ENCODE measurements around the gene TMEM259.

The TMEM259 gene

DNA sequence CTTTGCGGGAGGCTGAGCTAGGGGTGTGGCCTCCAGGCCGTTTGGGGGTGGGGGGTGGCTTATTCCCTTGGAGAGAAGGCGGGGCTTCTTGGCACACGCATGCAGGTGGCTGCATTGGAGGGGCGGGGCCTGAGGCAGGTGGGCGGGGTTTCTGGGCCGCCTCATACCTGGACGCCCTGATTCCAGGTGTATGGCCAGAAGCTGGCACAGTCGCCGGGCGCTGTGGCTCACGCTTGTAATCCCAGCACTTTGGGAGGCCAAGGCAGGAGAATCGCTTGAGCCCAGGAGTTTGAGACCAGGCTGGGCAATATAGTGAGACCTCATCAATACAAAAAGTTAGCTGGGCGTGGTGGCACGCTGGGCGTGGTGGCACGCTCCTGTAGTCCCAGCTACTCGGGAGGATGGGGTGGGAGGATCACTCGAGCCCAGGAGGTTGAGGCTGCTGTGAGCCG, 26.8 kb upstream of the TMEM259 start:
- no peak overlapping the region for H3K4me3 Mint-ChIP-seq
- H3K36me3 Mint-ChIP-seq = peaks cover 4% of the 10 kb centered on the region
- no peak overlapping the region for H3K27ac Mint-ChIP-seq
- ATAC-seq (no peak), DNase-seq (ENCODE audit: low spot score in 2 of 2) (no peak)
- no peaks in the 10 kb centered on the region for H3K9me3 Mint-ChIP-seq
- peaks cover 11% of the 10 kb centered on the region for H3K4me1 Mint-ChIP-seq

- ATAC-seq (peak; percentile 36), DNase-seq (ENCODE audit: low spot score in 2 of 2) (no peak)
- H3K27ac Mint-ChIP-seq = no peak overlapping the region
- H3K9me3 Mint-ChIP-seq = no peaks in the 10 kb centered on the region
- H3K4me3 Mint-ChIP-seq = no peak overlapping the region
- H3K4me1 Mint-ChIP-seq = peaks cover 11% of the 10 kb centered on the region
- no peaks in the 10 kb centered on the region for H3K36me3 Mint-ChIP-seq
These were observed 26.1 kb upstream of the TMEM259 start for GRCh38 chr19:1046836-1047695.

- Mint-ChIP-seq H3K9me3 (no peaks in the 10 kb centered on the region), H3K4me3 (no peak overlapping the region), H3K27ac (no peak overlapping the region), H3K4me1 (peaks cover 10% of the 10 kb centered on the region), H3K36me3 (no peaks in the 10 kb centered on the region)
- ATAC-seq = no peak
- DNase-seq (ENCODE audit: low spot score in 2 of 2) = no peak
These were observed 25.2 kb upstream of the TMEM259 start for GRCh38 chr19:1046117-1046626.

DNA sequence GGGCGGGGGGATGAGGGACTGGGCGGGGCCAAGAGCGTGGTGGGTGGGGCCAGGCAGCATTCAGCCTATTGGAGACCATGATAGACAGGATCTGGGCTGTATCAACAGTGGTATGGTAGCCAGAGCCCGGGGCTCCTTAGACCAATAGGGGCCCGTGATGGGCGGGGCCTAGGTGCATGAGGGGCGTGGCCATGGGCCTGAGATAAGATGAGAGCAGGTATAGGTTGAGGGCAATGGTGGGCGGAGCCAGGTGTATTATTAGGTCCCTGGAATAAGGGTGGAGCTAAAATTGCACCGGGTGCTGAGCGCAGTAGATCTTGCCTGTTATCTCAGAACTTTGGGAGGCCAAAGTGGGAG, 24.3 kb upstream of the TMEM259 start:
- ATAC-seq (peak; percentile 75), DNase-seq (ENCODE audit: low spot score in 2 of 2) (peak in 1 of 2 donors; percentile 87)
- Mint-ChIP-seq H3K4me1 (peaks cover 19% of the 10 kb centered on the region), H3K9me3 (no peaks in the 10 kb centered on the region), H3K4me3 (no peak overlapping the region), H3K27ac (no peak overlapping the region), H3K36me3 (peaks cover 4% of the 10 kb centered on the region)

DNA sequence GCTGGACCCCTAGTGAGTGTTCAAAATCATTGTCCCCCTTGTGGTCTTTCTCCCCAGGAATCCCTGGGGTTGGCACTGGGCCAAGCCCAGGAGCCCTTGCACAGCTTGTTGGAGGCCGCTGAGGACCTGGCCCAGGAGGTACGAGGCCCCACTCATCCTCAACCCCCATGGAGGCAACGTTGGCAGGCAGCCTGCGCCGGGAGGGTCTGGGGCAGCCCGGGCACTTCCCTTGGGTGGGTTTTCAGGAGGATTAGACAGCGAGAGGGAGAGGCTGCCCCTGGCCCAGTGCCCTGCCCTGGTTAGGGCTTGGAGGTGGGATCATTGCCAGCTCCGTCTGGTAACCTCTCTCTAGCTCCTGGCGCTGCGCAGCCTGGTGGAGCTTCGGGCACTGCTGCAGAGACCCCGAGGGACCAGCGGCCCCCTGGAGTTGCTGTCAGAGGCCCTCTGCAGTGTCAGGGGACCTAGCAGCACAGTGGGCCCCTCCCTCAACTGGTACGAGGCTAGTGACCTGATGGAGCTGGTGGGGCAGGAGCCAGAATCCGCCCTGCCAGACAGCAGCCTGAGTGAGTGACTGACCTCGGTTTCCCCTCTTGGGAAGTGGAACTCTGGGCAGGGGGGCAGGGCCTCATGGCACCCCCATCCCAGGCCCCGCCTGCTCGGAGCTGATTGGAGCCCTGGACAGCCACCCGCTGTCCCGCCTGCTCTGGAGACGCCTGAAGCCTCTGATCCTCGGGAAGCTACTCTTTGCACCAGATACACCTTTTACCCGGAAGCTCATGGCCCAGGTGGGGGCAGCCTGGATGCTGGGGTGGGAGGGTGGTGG, 22.0 kb upstream of the TMEM259 start:
- DNase-seq (ENCODE audit: low spot score in 2 of 2) = no peak
- H3K4me3 Mint-ChIP-seq = no peak overlapping the region

DNA sequence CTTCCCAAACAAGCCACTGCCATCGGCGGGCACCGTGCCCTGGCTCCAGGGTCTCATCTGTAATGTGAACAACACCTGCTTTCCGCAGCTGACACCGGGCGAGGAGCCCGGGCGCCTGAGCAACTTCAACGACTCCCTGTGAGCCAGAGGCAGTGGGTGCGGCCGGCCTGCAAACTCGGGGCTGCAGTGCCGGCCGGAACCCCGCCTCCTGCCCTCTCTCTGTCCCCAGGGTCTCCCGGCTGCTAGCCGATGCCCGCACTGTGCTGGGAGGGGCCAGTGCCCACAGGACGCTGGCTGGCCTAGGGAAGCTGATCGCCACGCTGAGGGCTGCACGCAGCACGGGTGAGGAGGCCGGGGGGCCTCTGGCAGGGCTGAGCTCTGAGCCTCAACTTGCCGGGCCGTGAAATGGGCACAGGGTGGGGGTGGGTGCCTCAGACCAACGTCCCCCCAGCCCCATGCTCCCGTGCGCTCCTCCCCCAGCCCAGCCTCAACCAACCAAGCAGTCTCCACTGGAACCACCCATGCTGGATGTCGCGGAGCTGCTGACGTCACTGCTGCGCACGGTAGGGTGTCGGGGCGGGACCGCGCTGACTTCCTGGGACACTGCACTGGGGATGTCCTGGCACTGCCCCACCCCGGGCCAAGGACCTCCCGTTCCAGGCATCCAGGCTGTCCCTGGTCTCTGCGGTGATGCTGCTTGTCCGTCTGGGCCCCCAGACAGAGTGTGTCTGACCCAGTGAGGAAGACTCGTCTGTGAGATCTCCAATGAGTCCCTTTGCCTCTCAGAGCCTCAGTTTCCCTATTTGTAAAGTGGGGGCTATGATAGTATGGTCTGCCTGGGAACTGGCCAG, 21.1 kb upstream of the TMEM259 start:
- H3K4me3 Mint-ChIP-seq = peak overlapping the region; percentile 85
- DNase-seq (ENCODE audit: low spot score in 2 of 2) = no peak
- peaks cover 36% of the 10 kb centered on the region for H3K36me3 Mint-ChIP-seq
- no peak for ATAC-seq
- no peaks in the 10 kb centered on the region for H3K9me3 Mint-ChIP-seq
- no peak overlapping the region for H3K27ac Mint-ChIP-seq
- H3K4me1 Mint-ChIP-seq = peaks cover 49% of the 10 kb centered on the region

More for the DNA sequence above, 22.0 kb upstream of the TMEM259 start:
- no peak for ATAC-seq
- no peak overlapping the region for H3K27ac Mint-ChIP-seq
- peaks cover 28% of the 10 kb centered on the region for H3K36me3 Mint-ChIP-seq
- H3K9me3 Mint-ChIP-seq = no peaks in the 10 kb centered on the region
- peaks cover 42% of the 10 kb centered on the region for H3K4me1 Mint-ChIP-seq

GRCh38 chr19:1041272-1041834, 20.4 kb upstream of the TMEM259 start:
- ATAC-seq (no peak), DNase-seq (ENCODE audit: low spot score in 2 of 2) (no peak)
- H3K4me1 Mint-ChIP-seq = peaks cover 54% of the 10 kb centered on the region
- peaks cover 43% of the 10 kb centered on the region for H3K36me3 Mint-ChIP-seq
- H3K4me3 Mint-ChIP-seq = peak overlapping the region; percentile 85
- peak overlapping the region; percentile 70 for H3K27ac Mint-ChIP-seq
- no peaks in the 10 kb centered on the region for H3K9me3 Mint-ChIP-seq

DNA sequence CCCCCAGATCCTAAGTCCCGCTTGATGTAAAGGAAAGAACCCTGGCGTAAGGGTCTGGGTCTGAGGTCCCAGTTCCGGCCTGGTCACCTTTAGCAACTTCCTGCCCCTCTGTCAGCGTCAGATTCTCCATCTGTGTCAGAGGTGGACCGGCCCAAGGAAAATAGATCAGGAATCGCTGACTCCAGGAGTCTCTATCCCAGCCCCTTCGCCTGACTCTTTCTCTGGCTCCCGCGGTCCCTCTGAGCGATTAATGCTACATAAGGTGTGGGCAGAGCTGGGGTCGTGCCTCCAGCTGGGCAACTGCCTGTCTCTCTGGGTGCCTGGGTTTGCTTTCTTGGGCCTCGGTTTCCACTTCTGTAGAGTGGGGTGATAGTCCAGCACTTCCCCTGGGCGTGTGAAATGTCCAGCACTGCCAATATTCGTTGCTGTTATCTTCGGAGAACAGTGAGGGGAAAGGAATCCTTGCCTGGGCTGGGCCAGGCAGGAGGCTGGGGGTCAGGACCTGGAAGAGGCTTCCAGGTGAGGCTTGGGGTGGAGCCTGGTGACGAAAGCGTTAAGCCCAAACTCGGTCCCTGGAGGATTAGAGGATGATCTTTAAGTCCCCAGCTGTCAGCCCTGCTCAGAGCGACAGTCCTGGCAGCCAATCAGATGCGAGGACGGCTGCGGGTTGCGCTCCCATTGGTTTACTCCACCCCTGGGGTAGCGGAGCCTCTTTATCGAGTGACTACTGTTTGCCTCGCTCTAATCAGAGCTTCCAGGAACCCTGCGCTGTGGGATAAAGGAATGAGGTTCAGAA, 19.8 kb upstream of the TMEM259 start:
- H3K27ac Mint-ChIP-seq = peak overlapping the region; percentile 70
- peak overlapping the region; percentile 85 for H3K4me3 Mint-ChIP-seq
- peaks cover 50% of the 10 kb centered on the region for H3K36me3 Mint-ChIP-seq
- DNase-seq (ENCODE audit: low spot score in 2 of 2) = peak; percentile 80 to 93
- peaks cover 55% of the 10 kb centered on the region for H3K4me1 Mint-ChIP-seq
- no peaks in the 10 kb centered on the region for H3K9me3 Mint-ChIP-seq
- ATAC-seq = peak; percentile 78

GRCh38 chr19:1039646-1040475, 18.9 kb upstream of the TMEM259 start, which contains the start of gene ABCA7:
TSS of gene ABCA7 (plus strand) at chr19:1040107. CDS start at chr19:1041362, 1,255 bp downstream.
- DNase-seq (ENCODE audit: low spot score in 2 of 2) (peak; percentile 100), ATAC-seq (peak; percentile 95)
- Mint-ChIP-seq H3K27ac (peak within 1 kb of the TSS; percentile 70), H3K4me3 (peak within 1 kb of the TSS; percentile 85), H3K4me1 (peaks cover 56% of the 10 kb centered on the region), H3K36me3 (peaks cover 58% of the 10 kb centered on the region), H3K9me3 (no peaks in the 10 kb centered on the region)

- H3K4me1 Mint-ChIP-seq = peaks cover 56% of the 10 kb centered on the region
- DNase-seq (ENCODE audit: low spot score in 2 of 2) = no peak
- peak overlapping the region; percentile 26 for H3K27ac Mint-ChIP-seq
- peaks cover 58% of the 10 kb centered on the region for H3K36me3 Mint-ChIP-seq
- H3K4me3 Mint-ChIP-seq = peak overlapping the region; percentile 85
- no peak for ATAC-seq
- H3K9me3 Mint-ChIP-seq = no peaks in the 10 kb centered on the region
These were observed 18.2 kb upstream of the TMEM259 start for GRCh38 chr19:1038978-1039645.

DNA sequence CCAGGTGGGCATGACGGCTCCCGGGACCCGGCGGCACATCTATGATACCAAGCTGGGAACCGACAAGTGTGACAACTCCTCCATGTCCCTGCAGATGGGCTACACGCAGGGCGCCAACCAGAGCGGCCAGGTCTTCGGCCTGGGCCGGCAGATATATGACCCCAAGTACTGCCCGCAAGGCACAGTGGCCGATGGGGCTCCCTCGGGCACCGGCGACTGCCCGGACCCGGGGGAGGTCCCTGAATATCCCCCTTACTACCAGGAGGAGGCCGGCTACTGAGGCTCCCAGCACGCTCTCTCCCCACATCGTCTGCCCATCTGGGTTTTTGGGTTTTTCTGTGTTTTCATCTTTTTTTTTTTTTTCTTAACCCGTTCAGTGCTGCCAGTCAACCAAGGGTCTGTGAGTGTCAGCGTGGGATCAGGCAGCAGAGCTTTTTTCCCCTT, 16.7 kb upstream of the TMEM259 start:
- Mint-ChIP-seq H3K4me1 (peaks cover 62% of the 10 kb centered on the region), H3K36me3 (peaks cover 69% of the 10 kb centered on the region), H3K4me3 (peak overlapping the region; percentile 85), H3K27ac (peak overlapping the region; percentile 80), H3K9me3 (no peaks in the 10 kb centered on the region)
- ATAC-seq (no peak), DNase-seq (ENCODE audit: low spot score in 2 of 2) (no peak)

- ATAC-seq = no peak
- Mint-ChIP-seq H3K4me3 (no peak overlapping the region), H3K36me3 (peaks cover 84% of the 10 kb centered on the region), H3K27ac (no peak overlapping the region), H3K9me3 (no peaks in the 10 kb centered on the region), H3K4me1 (peaks cover 61% of the 10 kb centered on the region)
- DNase-seq (ENCODE audit: low spot score in 2 of 2) = no peak
These were observed 15.2 kb upstream of the TMEM259 start for GRCh38 chr19:1035998-1036621.

Measured in stimulated activated effector memory CD8-positive, alpha-beta T cell treated with anti-CD3 and anti-CD28 coated beads, Interleukin-12 subunit alpha, Interleukin-12 subunit beta, amount 100 ng/mL, for 72 hours (primary cell).